GM18526 (cell line): ENCODE data around the gene MAP7D3.

ENCODE experiments used
- POLR2A ChIP-seq: IDR thresholded peaks from 3 replicates; pipeline ENCODE4 v1.6.1; 2011; ENCODE audit not compliant: insufficient read length; ENCODE audit errors: extremely low read depth

Gene MAP7D3

GRCh38 chrX:136171420-136171819 lies 79.8 kb downstream of the MAP7D3 start:
- no peak for TF ChIP-seq POLR2A

DNA sequence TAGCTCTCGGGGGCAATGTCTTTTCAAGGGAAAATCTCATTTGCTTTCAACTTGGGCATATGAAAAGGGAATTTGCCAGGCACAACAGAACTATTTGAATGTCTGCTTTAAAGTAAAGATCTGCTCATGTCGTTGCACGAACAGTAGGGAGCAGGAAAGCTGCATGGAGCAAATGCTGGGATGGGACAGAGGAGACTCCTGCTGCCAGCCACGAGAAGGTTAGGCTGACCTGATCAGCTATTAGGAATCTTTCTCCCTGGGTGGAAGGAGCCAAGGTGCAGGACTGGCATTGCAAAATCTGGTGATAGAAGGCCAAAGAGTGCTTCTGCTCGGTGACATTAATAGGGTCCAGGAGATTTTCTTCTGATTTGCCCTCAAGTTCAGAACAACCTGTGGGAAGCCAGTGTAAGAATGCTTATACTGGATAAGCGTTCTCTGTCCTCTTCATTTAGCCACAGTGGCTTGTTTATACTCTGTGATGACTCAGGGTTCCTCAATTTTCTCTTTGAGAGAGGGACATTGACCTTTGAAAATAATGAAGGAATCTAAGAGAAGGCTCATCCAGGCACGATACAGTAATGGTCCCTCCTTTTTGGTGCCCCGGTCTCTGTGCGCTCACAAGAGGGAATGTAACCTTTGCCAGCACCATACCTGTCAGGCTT lies 80.9 kb downstream of the MAP7D3 start:
- TF ChIP-seq POLR2A: no peak

DNA sequence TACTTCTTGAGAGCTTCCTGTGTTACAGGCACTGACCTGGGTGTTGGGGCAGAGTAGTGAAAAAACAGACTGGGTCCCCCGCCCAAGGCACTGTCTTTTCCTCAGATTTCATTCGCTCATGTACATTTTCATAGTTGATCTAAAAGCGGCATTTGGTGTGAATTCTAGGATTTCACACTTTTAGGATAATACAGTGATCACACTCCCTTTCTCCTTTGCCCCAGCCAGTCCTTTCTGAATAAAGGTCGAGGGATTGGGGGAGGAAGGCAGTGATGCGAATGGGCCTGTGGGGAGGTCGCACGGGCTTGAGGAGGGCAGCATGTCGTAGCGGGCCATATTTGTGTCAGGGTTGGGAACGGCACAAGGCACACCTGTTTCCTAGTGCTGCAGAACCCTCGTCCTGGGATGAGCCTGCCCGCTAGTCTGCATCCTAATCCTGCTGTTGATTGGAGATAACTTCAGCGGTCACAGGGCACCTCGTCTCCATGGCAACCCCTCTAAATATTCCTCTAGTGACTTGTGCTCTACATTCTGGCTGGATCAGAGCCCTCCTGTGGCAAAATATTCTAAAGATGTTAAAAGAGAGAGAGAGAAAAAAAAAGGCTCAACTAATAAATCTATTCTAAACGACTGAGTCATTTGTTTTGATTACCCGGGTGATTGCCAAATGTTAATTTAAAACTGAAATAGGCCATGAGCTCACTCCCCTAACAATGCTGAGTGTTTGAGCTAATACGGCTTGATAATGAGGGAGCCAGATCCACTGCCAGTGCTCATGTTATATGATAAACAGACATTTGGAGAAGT lies 82.1 kb downstream of the MAP7D3 start:
- no peak for TF ChIP-seq POLR2A

GRCh38 chrX:136166221-136166855 lies 84.9 kb downstream of the MAP7D3 start:
- no peak for TF ChIP-seq POLR2A

DNA sequence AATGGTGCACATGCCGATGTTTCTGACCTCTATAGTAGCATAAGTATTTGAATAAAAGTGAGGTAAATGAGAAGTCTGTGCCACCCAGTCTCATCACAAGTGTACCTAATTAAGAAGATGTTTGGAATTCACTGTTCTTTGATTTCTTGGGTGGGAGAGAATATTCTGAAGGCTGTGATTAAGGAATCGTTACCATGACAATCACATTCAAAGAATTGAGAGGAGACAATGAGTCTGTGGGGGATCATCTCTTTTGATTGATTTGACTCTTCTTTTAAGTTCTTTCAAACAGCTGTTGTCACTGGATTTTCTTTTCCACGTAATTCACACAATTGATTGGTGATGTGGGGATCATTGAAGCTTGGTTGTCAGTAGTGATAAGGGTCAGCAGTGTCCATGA lies 85.8 kb downstream of the MAP7D3 start:
- TF ChIP-seq POLR2A: no peak

DNA sequence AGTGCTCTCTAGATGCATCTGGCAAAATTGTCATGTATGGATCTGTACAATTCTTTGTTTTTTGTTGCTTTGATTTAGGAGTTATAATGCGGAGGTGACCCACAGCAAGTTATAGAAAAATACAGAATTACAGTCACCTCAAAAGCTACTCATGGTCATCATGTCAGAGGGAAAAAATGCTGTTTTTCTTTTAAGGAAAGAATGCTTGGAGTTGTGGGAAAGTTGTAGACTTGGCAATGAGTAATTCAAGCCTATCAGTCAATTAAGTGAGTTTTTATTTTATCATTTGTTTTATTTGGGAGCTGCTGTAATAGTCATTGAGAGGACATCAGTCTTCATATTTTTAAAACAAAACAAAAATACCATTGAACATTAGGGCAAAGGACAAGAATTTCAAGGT lies 87.5 kb downstream of the MAP7D3 start:
- no peak for TF ChIP-seq POLR2A
